Measurements from ENCODE around the gene NSDHL.

The NSDHL gene

DNA sequence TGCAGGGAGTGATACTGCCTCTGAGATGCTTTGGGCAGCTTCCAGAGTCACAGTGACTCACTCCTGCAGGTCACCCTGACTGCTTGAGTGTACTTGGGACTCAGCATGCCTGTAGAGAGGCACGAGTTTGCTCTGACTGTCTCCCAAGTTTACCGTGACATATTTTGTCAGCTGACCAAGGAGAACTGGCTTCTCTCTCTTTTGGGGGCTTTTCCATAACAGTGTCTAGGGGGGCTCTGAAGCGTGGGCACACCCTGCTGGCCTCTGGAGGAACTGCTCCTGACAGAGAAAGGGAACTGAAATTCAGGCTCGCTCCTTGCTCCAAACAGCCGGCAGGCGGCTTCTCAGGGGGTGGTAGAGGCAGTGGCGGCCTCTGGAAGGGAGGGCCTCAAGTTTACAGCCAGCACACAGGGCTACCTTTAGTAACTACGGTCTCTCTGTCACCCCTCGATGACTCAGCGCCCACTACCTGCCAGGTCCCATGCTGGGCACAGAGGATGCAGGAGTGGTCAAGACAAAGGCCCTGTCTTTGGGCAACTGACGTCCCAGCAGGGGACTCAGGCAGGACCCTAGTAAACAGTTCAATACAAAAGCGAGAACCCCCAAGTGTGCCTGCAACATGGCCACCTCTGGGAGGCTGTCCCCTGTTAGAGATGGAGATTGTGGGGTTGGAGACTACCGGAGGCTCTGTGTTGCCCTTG is 84.8 kb downstream of the NSDHL start:
- DNase-seq (ENCODE audit: low spot score) = no peak

DNA sequence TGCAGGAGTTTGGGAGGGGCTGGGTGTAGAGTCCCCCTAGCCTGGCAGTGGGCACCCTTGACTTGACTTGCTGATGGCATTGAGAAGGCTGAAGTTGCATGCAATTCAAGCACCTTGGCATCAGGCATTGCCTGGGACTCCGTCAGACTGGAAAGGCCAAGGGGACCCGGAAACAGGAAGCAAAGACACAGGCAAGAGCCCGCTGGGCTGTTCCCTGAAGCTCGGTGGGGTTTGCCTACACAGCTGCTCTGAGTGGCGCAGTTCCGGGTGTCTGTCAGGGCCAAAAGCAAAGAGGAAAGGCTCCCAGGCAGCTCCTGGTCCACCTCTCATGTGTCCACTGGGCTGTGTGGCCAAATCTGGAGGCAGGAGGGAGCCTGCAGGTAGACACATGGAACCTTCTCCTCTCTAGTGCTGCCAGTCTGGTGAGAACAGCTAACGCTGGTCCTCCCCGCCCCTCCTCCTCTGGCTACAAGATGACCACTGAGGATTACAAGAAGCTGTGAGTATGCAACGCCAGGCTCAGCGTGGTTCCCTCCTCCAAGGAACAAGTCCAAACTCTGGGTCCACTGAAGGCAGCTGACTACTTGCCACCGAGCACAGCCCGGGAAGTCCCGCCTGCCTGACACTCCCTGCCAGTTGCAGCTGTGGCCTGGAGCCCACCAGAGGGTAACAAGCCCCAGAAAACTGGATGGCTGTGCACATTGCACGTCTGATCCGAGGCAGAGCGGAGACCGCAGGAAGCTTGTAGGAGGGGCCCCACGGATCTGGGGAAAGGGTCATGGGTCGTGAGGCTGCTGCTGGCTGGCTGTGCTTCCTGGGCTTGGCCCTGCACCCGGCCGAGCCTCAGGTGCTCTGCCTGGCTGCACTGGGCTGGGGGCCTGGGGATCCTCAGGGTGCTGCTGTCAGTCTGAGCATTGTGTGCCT is 87.1 kb downstream of the NSDHL start:
- no peak for DNase-seq (ENCODE audit: low spot score)

DNA sequence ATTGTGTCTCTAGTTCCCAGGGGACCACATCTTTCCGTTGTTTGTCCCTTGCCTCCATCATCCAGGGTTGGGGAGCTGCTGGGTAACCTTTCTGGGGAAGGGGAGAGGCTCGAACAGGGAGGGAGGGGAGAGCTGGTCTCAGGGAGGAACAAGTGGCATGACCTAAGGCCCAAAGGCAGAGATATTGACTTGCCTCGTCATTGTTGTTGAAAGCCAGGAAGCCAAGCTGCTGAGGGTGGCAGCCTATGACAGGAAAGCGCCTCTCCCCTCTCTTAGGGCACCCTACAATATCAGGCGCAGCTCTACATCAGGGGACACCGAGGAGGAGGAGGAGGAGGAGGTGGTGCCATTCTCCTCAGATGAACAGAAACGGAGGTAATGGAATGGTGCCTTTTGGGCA is 87.8 kb downstream of the NSDHL start:
- DNase-seq (ENCODE audit: low spot score) = no peak

Data from activated CD4-positive, alpha-beta T cell treated with anti-CD3 and anti-CD28 coated beads, Interleukin-2, Interleukin-4, amounts not matched to agents 100 ng/mL and 50 ng/mL, durations not matched to agents 16 hours and 8 hours (primary cell).